HL-60 (cell line): ENCODE data around the gene MOCS3.

ENCODE experiments used
- REST ChIP-seq: IDR thresholded peaks from 2 replicates; pipeline ENCODE4 v1.6.1; 2012; ENCODE audit warnings: low read depth; ENCODE audit not compliant: insufficient replicate concordance
- TF ChIP-seq, protein P1 (sequence below): IDR thresholded peaks from one replicate; pipeline ENCODE4 v1.5.1; 2011; ENCODE audit warnings: low read length, control low read depth, inconsistent platforms; ENCODE audit not compliant: insufficient read depth

DNA sequence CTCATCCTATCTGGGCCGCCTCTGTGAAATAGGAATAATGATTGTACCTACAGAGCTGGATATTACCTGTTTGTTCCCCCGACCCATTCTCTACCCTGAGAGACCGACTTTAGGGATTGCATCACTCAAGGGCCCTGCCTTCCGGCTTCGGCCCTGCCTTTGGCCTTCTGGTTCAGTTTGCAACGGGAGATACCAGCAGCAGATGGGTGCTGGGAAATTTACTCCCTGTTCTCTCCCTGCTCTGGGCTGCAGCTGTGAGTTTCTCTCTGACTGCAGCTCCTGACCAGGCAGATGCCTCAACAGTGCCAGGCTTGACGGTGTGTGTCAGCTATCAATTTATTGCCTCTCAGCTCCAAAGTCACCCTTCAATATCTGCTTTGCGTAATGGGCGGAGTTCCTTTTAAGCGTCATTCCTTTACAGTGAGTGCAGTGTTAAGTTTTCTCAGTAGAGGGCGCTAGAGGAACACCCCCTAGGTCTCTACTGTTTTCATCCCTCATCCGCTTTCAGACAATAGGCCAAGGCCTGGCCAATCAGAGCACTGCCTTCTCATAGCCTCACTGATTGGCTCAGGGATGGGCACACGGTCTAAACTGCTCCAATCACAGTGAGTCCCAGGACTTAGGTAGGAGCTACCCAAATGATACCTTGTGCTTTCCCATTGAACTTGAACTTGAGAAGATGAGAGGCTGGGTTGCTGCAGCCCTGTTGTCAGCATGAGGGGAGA lies 34.3 kb downstream of the MOCS3 start:
- TF ChIP-seq, protein P1, sequence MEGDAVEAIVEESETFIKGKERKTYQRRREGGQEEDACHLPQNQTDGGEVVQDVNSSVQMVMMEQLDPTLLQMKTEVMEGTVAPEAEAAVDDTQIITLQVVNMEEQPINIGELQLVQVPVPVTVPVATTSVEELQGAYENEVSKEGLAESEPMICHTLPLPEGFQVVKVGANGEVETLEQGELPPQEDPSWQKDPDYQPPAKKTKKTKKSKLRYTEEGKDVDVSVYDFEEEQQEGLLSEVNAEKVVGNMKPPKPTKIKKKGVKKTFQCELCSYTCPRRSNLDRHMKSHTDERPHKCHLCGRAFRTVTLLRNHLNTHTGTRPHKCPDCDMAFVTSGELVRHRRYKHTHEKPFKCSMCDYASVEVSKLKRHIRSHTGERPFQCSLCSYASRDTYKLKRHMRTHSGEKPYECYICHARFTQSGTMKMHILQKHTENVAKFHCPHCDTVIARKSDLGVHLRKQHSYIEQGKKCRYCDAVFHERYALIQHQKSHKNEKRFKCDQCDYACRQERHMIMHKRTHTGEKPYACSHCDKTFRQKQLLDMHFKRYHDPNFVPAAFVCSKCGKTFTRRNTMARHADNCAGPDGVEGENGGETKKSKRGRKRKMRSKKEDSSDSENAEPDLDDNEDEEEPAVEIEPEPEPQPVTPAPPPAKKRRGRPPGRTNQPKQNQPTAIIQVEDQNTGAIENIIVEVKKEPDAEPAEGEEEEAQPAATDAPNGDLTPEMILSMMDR, result peak; percentile 51
- no peak for TF ChIP-seq REST
